ENCODE results near the gene ISG20L2. TPM values are rescaled to one million over a fixed set of nuclear protein-coding genes. Genes with fewer than 3 reads are reported as not detected.
A peak's percentile ranks its signal among the peaks of the same experiment; 100 is the strongest.
"Not testable (repeated sequence)": the region's sequence is repeated elsewhere in the genome, so short reads cannot be mapped to it uniquely, and the experiment has no call there.

The ISG20L2 gene
- total RNA-seq, 2 experiments from 2014 or later, result 56.3 to 58.8 TPM

GRCh38 chr1:156767101-156767878, 38.7 kb upstream of the ISG20L2 start, which contains the start of gene PRCC:
Gene PRCC, plus strand, starts transcription at chr1:156767535. Its CDS starts 237 bp downstream, at chr1:156767772.
- Mint-ChIP-seq H3K27ac (no peak within 1 kb of the TSS), H3K4me3 (no peak within 1 kb of the TSS), H3K27me3 (ENCODE audit: low read depth) (no peaks in the 10 kb centered on the region), H3K9me3 (ENCODE audit: insufficient read depth) (no peaks in the 10 kb centered on the region), H3K36me3 (ENCODE audit: low read depth) (peaks cover 33% of the 10 kb centered on the region), H3K4me1 (ENCODE audit: low read depth) (peaks cover 42% of the 10 kb centered on the region)
- ChIA-PET CTCF (interaction anchor here (0.7 to 18.8 kb wide), 8 partner anchors 11 to 322 kb away, joined by 3 to 206 read pairs (median 4); partner anchors contain the start of genes HDGF, ISG20L2, METTL25B and MRPL24), POLR2A (interaction anchor here (0.9 to 4.1 kb wide), 6 partner anchors 10 to 93 kb away, joined by 4 to 35 read pairs (median 8); partner anchors contain the start of genes HDGF, ISG20L2, METTL25B and MRPL24)
- DNase-seq (peak; percentile 99), ATAC-seq (peak; percentile 96)

GRCh38 chr1:156766298-156767100, 37.9 kb upstream of the ISG20L2 start:
- DNase-seq (no peak), ATAC-seq (peak; percentile 16)
- Mint-ChIP-seq H3K36me3 (ENCODE audit: low read depth) (peaks cover 29% of the 10 kb centered on the region), H3K4me1 (ENCODE audit: low read depth) (peaks cover 39% of the 10 kb centered on the region), H3K9me3 (ENCODE audit: insufficient read depth) (no peaks in the 10 kb centered on the region), H3K27me3 (ENCODE audit: low read depth) (no peaks in the 10 kb centered on the region), H3K4me3 (no peak overlapping the region), H3K27ac (no peak overlapping the region)
- CTCF ChIA-PET, result interaction anchor here (0.7 to 18.8 kb wide), 11 partner anchors 10 to 321 kb away, joined by 3 to 206 read pairs (median 4); partner anchors contain the start of genes HDGF, ISG20L2 and METTL25B
- POLR2A ChIA-PET, result interaction anchor here (0.9 to 4.1 kb wide), 7 partner anchors 10 to 94 kb away, joined by 3 to 35 read pairs (median 5); partner anchors contain the start of genes HDGF, ISG20L2, METTL25B and MRPL24

GRCh38 chr1:156765666-156766065, 37.1 kb upstream of the ISG20L2 start:
- CTCF ChIA-PET, result interaction anchor here (0.8 to 18.8 kb wide), 6 partner anchors 11 to 94 kb away, joined by 3 to 206 read pairs (median 4); partner anchors contain the start of genes HDGF, ISG20L2 and METTL25B
- Mint-ChIP-seq H3K4me3 (no peak overlapping the region), H3K36me3 (ENCODE audit: low read depth) (peaks cover 22% of the 10 kb centered on the region), H3K27me3 (ENCODE audit: low read depth) (no peaks in the 10 kb centered on the region), H3K9me3 (ENCODE audit: insufficient read depth) (no peaks in the 10 kb centered on the region), H3K4me1 (ENCODE audit: low read depth) (peaks cover 31% of the 10 kb centered on the region), H3K27ac (no peak overlapping the region)
- DNase-seq, result no peak
- POLR2A ChIA-PET, result interaction anchor here (1.3 to 4.1 kb wide), 3 partner anchors 18 to 38 kb away, joined by 3 to 35 read pairs (median 5); partner anchors contain the start of genes ISG20L2 and METTL25B
- no peak for ATAC-seq

GRCh38 chr1:156765136-156765535, 36.6 kb upstream of the ISG20L2 start:
- POLR2A ChIA-PET; H3K27ac Mint-ChIP-seq; DNase-seq; H3K9me3 Mint-ChIP-seq (ENCODE audit: insufficient read depth); H3K27me3 Mint-ChIP-seq (ENCODE audit: low read depth); ATAC-seq; H3K4me3 Mint-ChIP-seq: not testable (repeated sequence)
- CTCF ChIA-PET, result interaction anchor here (1.4 to 18.8 kb wide), 2 partner anchors 38 to 95 kb away, joined by 4 to 206 read pairs; partner anchors contain the start of genes ISG20L2 and METTL25B
- Mint-ChIP-seq H3K36me3 (ENCODE audit: low read depth) (peaks cover 18% of the 10 kb centered on the region), H3K4me1 (ENCODE audit: low read depth) (peaks cover 26% of the 10 kb centered on the region)

GRCh38 chr1:156760796-156761104, 32.2 kb upstream of the ISG20L2 start:
- Mint-ChIP-seq H3K4me1 (ENCODE audit: low read depth) (peaks cover 7% of the 10 kb centered on the region), H3K27me3 (ENCODE audit: low read depth) (no peaks in the 10 kb centered on the region), H3K27ac (no peak overlapping the region), H3K4me3 (no peak overlapping the region), H3K9me3 (ENCODE audit: insufficient read depth) (no peaks in the 10 kb centered on the region), H3K36me3 (ENCODE audit: low read depth) (no peaks in the 10 kb centered on the region)
- ATAC-seq (no peak), DNase-seq (no peak)
- ChIA-PET POLR2A (interaction anchor here (1.1 to 1.4 kb wide), 2 partner anchors 9 to 35 kb away, joined by 4 read pairs; partner anchors contain the start of gene HDGF), CTCF (interaction anchor here (1.0 to 1.1 kb wide), 2 partner anchors 35 to 99 kb away, joined by 4 to 8 read pairs; no protein-coding TSS in a partner anchor)

- no peaks in the 10 kb centered on the region for H3K36me3 Mint-ChIP-seq (ENCODE audit: low read depth)
- H3K27me3 Mint-ChIP-seq (ENCODE audit: low read depth), result no peaks in the 10 kb centered on the region
- ChIA-PET CTCF (interaction anchor here (1.0 to 1.1 kb wide), 2 partner anchors 34 to 99 kb away, joined by 4 to 8 read pairs; no protein-coding TSS in a partner anchor), POLR2A (interaction anchor here (1.1 to 1.4 kb wide), 2 partner anchors 8 to 34 kb away, joined by 4 read pairs; partner anchors contain the start of gene HDGF)
- H3K4me3 Mint-ChIP-seq, result no peak overlapping the region
- peaks cover 4% of the 10 kb centered on the region for H3K4me1 Mint-ChIP-seq (ENCODE audit: low read depth)
- no peak for ATAC-seq
- no peak for DNase-seq
- no peak overlapping the region for H3K27ac Mint-ChIP-seq
- no peaks in the 10 kb centered on the region for H3K9me3 Mint-ChIP-seq (ENCODE audit: insufficient read depth)
Measured at GRCh38 chr1:156760092-156760795, 31.7 kb upstream of the ISG20L2 start.

- POLR2A ChIA-PET; H3K27ac Mint-ChIP-seq; H3K36me3 Mint-ChIP-seq (ENCODE audit: low read depth); H3K27me3 Mint-ChIP-seq (ENCODE audit: low read depth); H3K9me3 Mint-ChIP-seq (ENCODE audit: insufficient read depth); ATAC-seq; DNase-seq; H3K4me3 Mint-ChIP-seq: not testable (repeated sequence)
- peaks cover 13% of the 10 kb centered on the region for H3K4me1 Mint-ChIP-seq (ENCODE audit: low read depth)
- CTCF ChIA-PET, result interaction anchor here (1.3 to 3.9 kb wide), 2 partner anchors 32 to 73 kb away, joined by 3 to 35 read pairs; no protein-coding TSS in a partner anchor
Measured at GRCh38 chr1:156757572-156758253, 29.1 kb upstream of the ISG20L2 start.

GRCh38 chr1:156756355-156756754, 27.8 kb upstream of the ISG20L2 start:
- DNase-seq (no peak), ATAC-seq (no peak)
- H3K27ac Mint-ChIP-seq, result no peak overlapping the region
- H3K36me3 Mint-ChIP-seq (ENCODE audit: low read depth), result peaks cover 4% of the 10 kb centered on the region
- ChIA-PET POLR2A (interaction anchor here (0.6 to 0.9 kb wide), 4 partner anchors 11 to 101 kb away, joined by 3 to 4 read pairs (median 4); partner anchors contain the start of genes ISG20L2, METTL25B and PRCC), CTCF (interaction anchor here (0.7 to 3.9 kb wide), 4 partner anchors 10 to 104 kb away, joined by 3 to 35 read pairs (median 4); partner anchors contain the start of gene NTRK1)
- H3K27me3 Mint-ChIP-seq (ENCODE audit: low read depth), result no peaks in the 10 kb centered on the region
- H3K9me3 Mint-ChIP-seq (ENCODE audit: insufficient read depth), result no peaks in the 10 kb centered on the region
- H3K4me1 Mint-ChIP-seq (ENCODE audit: low read depth), result peaks cover 16% of the 10 kb centered on the region
- H3K4me3 Mint-ChIP-seq, result no peak overlapping the region

GRCh38 chr1:156755527-156755950, 27.0 kb upstream of the ISG20L2 start:
- DNase-seq (no peak), ATAC-seq (no peak)
- no peak overlapping the region for H3K4me3 Mint-ChIP-seq
- no peaks in the 10 kb centered on the region for H3K27me3 Mint-ChIP-seq (ENCODE audit: low read depth)
- peaks cover 16% of the 10 kb centered on the region for H3K4me1 Mint-ChIP-seq (ENCODE audit: low read depth)
- ChIA-PET CTCF (interaction anchor here (1.0 to 3.9 kb wide), 2 partner anchors 30 to 41 kb away, joined by 3 to 35 read pairs; no protein-coding TSS in a partner anchor), POLR2A (interaction anchor here (0.9 kb wide), 1 partner anchor 27 kb away, joined by 4 read pairs; the partner anchor contains the start of genes ISG20L2 and METTL25B)
- H3K27ac Mint-ChIP-seq, result no peak overlapping the region
- H3K9me3 Mint-ChIP-seq (ENCODE audit: insufficient read depth), result no peaks in the 10 kb centered on the region
- H3K36me3 Mint-ChIP-seq (ENCODE audit: low read depth), result peaks cover 5% of the 10 kb centered on the region

- Mint-ChIP-seq H3K9me3 (ENCODE audit: insufficient read depth) (no peaks in the 10 kb centered on the region), H3K27me3 (ENCODE audit: low read depth) (no peaks in the 10 kb centered on the region), H3K27ac (no peak overlapping the region), H3K4me1 (ENCODE audit: low read depth) (peaks cover 20% of the 10 kb centered on the region), H3K4me3 (no peak overlapping the region), H3K36me3 (ENCODE audit: low read depth) (peaks cover 17% of the 10 kb centered on the region)
- no peak for ATAC-seq
- POLR2A ChIA-PET, result no interaction called here
- CTCF ChIA-PET, result interaction anchor here (3.9 kb wide), 1 partner anchor 28 kb away, joined by 35 read pairs; no protein-coding TSS in a partner anchor
- no peak for DNase-seq
Measured at GRCh38 chr1:156754219-156754618, 25.7 kb upstream of the ISG20L2 start.
